Testis (tissue), 3 donors: ENCODE data around the gene BMP10. TPM values are rescaled to one million over a fixed set of nuclear protein-coding genes. Genes with fewer than 3 reads are reported as not detected.

Experiments used
- DNase-seq: peaks from one replicate; pipeline ENCODE4 v3.0.0-alpha.2; 2019
- H3K27ac ChIP-seq, 2 donors: fragments of 200-600 bp; sonication (generic); one replicate each; pipeline ENCODE4 v1.5.1; 2019
- H3K27me3 ChIP-seq: fragments of 200-600 bp; sonication (generic); one replicate; pipeline ENCODE4 v1.5.1; 2019
- H3K36me3 ChIP-seq: fragments of 200-600 bp; sonication (generic); one replicate; pipeline ENCODE4 v1.5.1; 2017; ENCODE audit warnings: low read depth; ENCODE audit errors: missing control alignments
- H3K4me1 ChIP-seq: fragments of 200-600 bp; sonication (generic); one replicate; pipeline ENCODE4 v1.5.1; 2019
- H3K4me3 ChIP-seq, 2 donors: fragments of 200-600 bp; sonication (generic); one replicate each; pipeline ENCODE4 v1.5.1; 2017 to 2019
- H3K9me3 ChIP-seq: fragments of 200-600 bp; sonication (generic); one replicate; pipeline ENCODE4 v1.5.1; 2017
- CTCF ChIP-seq, 3 experiments: fragments of 450-650 bp in 2 of 3; fragments of 200-600 bp in 1 of 3; sonication (generic) in 1 of 3; IDR thresholded peaks; one replicate each; pipeline ENCODE4 v1.5.1; 2016 to 2019; ENCODE audit warnings: antibody characterized with exemption in 3 of 3, mild to moderate bottlenecking in 2 of 3, moderate library complexity in 1 of 3
- POLR2A ChIP-seq: fragments of 450-650 bp; IDR thresholded peaks from one replicate; pipeline ENCODE4 v1.6.1; 2017; ENCODE audit warnings: antibody characterized with exemption, mild to moderate bottlenecking, moderate library complexity
- WGBS, 2 donors: methylation state at CpG; one replicate each; pipeline ENCODE4 v1.1.5; 2018; 5-methylcytosine and 5-hydroxymethylcytosine counted together
- intact Hi-C: fragments of 100-400 bp; cut with DNase I; formaldehyde crosslinking; loops from one replicate; pipeline ENCODE4 v1.15.1; 2023; ENCODE audit warnings: low total_unique reads
- polyA plus RNA-seq: library from polyadenylated mRNA; stranded (reverse); fragments of 350-450 nt; fragmentation: Illumina TruSeq; extraction: RNeasy Lipid Tissue Mini Kit (QIAGEN cat#74804); gene quantifications from one replicate; pipeline ENCODE4 v1.2.3, GENCODE V29; 2014; ENCODE audit warnings: low read depth, low replicate concordance; ENCODE audit not compliant: insufficient read depth
- total RNA-seq, 2 donors: library from RNA; depleted of rRNA; stranded (reverse); fragments of >200 nt; gene quantifications; one replicate each; pipeline ENCODE4 v1.2.3, GENCODE V29; 2016

The BMP10 gene
- total and polyA plus RNA-seq, 3 donors from 2014 or later = 0.26 TPM; not detected in 2

- H3K27me3 ChIP-seq = no peaks in the 10 kb centered on the region
- peaks cover 8% of the 10 kb centered on the region for H3K4me1 ChIP-seq
- intact Hi-C loops = loop anchor here (10.0 kb wide), 1 partner anchor 167 kb away; no protein-coding TSS in a partner anchor
- no peaks in the 10 kb centered on the region for H3K36me3 ChIP-seq
- TF ChIP-seq CTCF (IDR thresholded peaks at IDR 0.05) (no peak), POLR2A (no peak)
- DNase-seq = no peak
- H3K27ac ChIP-seq = no peak overlapping the region
- no peaks in the 10 kb centered on the region for H3K9me3 ChIP-seq
- WGBS, 2 donors = 100% methylated on average over 1 of the region's 1 CpG
- H3K4me3 ChIP-seq = no peak overlapping the region
Measured at GRCh38 chr2:68911709-68912108, 40.5 kb upstream of the BMP10 start.

DNA sequence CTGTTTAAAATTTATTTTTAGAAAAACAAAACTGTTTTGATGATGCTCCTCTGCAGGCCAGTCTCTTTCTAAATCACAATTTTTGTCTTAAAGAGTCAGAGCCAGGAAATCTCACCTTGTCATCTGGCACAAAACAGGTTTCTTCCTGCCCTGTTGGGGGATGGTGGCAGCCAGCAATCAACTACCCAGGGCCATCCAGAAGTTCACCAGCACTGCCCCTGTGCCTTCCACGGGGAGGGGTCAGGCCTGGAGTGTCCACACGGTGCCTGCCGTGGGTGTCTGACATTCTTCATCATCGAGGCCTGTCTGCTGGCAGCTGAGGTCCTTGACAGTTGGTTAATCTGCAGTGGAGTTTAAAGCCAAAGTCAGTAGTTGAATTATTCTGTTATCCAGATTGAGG, 40.0 kb upstream of the BMP10 start:
- H3K27me3 ChIP-seq = no peaks in the 10 kb centered on the region
- 72 to 74% methylated on average over 4 of the region's 4 CpGs for WGBS, 2 donors
- intact Hi-C loops = loop anchor here (10.0 kb wide), 1 partner anchor 166 kb away; no protein-coding TSS in a partner anchor

GRCh38 chr2:68909793-68910674, 38.8 kb upstream of the BMP10 start:
- peak; percentile 86 to 97 (median 88) for TF ChIP-seq CTCF (IDR thresholded peaks at IDR 0.05)
- TF ChIP-seq POLR2A = no peak
- Histone ChIP-seq H3K4me1 (peaks cover 8% of the 10 kb centered on the region), H3K27ac (no peak overlapping the region), H3K9me3 (no peaks in the 10 kb centered on the region), H3K27me3 (no peaks in the 10 kb centered on the region), H3K4me3 (no peak overlapping the region), H3K36me3 (no peaks in the 10 kb centered on the region)
- intact Hi-C loops = loop anchor here (10.0 kb wide), 1 partner anchor 165 kb away; no protein-coding TSS in a partner anchor
- DNase-seq = peak; percentile 88
- 65% methylated on average over 3 of the region's 3 CpGs for WGBS, 2 donors

More for the DNA sequence above, 40.0 kb upstream of the BMP10 start:
- Histone ChIP-seq H3K9me3 (no peaks in the 10 kb centered on the region), H3K27ac (no peak overlapping the region), H3K4me3 (no peak overlapping the region), H3K36me3 (no peaks in the 10 kb centered on the region), H3K4me1 (peaks cover 8% of the 10 kb centered on the region)
- DNase-seq = no peak
- TF ChIP-seq POLR2A (no peak), CTCF (IDR thresholded peaks at IDR 0.05) (no peak)

- intact Hi-C loops = no loop called here
- TF ChIP-seq CTCF (IDR thresholded peaks at IDR 0.05) (no peak), POLR2A (no peak)
- no peaks in the 10 kb centered on the region for H3K36me3 ChIP-seq
- H3K27ac ChIP-seq = no peak overlapping the region
- peaks cover 8% of the 10 kb centered on the region for H3K4me1 ChIP-seq
- peak; percentile 72 for DNase-seq
- 53 to 68% methylated on average over 5 of the region's 5 CpGs for WGBS, 2 donors
- no peak overlapping the region for H3K4me3 ChIP-seq
- no peaks in the 10 kb centered on the region for H3K9me3 ChIP-seq
- H3K27me3 ChIP-seq = no peaks in the 10 kb centered on the region
Measured at GRCh38 chr2:68908392-68908970, 37.3 kb upstream of the BMP10 start.
